Measurements from ENCODE around the gene AREG.
"Not testable (repeated sequence)": the region's sequence is repeated elsewhere in the genome, so short reads cannot be mapped to it uniquely, and the experiment has no call there.

The AREG gene, protein sequence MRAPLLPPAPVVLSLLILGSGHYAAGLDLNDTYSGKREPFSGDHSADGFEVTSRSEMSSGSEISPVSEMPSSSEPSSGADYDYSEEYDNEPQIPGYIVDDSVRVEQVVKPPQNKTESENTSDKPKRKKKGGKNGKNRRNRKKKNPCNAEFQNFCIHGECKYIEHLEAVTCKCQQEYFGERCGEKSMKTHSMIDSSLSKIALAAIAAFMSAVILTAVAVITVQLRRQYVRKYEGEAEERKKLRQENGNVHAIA

DNA sequence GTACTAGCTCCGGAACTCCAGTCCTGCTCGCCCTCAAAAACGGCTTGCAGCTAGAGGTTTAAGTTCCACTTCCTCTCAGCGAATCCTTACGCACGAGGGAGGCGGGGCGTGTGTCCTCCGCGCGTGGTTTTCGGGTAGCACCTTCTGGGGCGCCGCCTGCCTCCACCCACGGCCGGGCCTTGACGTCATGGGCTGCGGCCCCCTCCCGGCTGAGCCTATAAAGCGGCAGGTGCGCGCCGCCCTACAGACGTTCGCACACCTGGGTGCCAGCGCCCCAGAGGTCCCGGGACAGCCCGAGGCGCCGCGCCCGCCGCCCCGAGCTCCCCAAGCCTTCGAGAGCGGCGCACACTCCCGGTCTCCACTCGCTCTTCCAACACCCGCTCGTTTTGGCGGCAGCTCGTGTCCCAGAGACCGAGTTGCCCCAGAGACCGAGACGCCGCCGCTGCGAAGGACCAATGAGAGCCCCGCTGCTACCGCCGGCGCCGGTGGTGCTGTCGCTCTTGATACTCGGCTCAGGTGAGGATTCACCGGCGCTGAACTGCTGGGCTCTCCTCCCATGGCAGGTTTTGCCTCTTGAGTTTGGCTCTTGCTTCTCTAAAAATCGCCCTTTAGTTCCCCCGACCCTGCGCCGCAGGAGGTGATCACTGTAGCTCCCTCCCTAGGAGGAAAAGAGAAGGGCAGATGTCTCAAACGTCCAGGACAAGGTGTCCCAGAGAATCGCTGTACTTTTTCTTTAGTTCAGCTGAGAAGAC, at the start of gene AREG:
Gene AREG, plus strand, starts transcription at position 246 of the 752 bp plus-strand sequence. Its CDS starts 210 bp downstream, at position 456.
- no peak for DNase-seq (ENCODE audit: low read depth)

DNA sequence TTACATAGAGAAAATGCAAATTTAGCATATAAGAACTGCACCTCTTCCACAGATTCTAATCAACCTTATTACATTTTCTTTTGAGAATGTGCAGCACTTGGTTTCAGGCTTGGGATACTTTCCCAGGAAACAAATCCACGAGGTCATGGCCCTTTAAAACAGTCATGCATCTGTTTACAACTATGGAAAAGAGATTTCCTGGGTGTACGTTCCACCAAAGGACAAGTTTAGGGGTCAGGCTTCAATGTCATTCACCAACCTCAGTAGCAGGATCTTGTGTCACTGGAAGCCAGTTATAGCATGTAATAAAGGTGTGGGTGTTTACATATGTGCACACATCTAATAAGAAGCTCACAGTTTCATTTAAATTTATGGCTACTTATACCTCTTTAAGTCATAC, 49.3 kb upstream of the AREG start:
- DNase-seq (ENCODE audit: low read depth), result no peak

DNA sequence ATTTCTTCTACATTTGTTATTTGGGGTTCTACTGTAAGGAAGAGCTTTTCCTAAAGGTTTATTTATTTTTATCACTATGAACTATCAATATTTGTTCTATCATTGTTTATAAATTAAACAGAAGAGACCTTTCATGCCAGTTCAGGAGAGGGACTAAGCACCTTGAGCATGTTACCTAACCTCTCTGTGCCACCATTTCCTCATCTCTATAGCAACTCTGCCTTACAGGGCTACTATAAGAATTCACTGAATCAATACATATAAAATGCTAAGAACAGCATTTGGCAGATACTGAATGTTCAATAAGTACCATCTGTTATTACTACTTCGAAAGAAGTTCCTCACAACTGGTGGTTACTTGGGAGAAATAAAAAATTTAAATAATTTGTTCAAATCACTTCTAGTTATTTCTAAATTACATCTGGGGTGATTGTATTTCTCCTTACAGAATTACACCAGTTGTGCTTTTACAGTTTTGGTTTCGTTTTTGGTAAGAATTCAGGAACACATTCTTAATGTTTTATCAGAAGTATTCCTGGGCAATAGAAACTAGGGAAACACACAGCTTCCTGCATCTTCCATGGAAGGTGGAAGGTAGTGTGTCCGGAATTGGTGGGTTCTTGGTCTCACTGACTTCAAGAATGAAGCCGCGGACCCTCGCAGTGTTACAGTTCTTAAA, 47.0 kb upstream of the AREG start:
- DNase-seq (ENCODE audit: low read depth), result no peak

DNA sequence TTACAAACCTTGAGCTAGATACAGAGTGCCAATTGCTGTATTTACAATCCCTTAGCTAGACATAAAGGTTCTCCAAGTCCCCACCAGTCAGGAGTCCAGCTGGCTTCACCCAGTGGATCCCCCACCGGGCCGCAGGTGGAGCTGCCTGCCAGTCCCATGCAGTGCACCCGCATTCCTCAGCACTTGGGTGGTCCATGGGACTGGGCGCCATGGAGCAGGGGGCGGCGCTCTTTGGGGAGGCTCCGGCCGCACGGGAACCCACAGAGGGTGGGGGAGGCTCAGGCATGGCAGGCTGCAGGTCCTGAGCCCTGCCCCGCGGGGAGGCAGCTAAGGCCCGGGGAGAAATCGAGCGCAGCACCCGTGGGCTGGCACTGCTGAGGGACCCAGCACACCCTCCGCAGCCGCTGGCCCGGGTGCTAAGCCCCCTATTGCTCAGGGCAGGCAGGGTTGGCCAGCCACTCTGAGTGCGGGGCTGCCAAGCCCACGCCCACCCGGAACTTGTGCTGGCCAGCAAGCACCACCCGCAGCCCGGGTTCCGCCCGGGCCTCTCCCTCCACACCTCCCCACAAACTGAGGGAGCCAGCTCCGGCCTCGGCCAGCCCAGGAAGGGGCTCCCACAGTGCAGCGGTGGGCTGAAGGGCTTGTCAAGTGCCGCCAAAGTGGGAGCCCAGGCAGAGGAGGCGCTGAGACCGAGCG, 45.9 kb upstream of the AREG start:
- DNase-seq (ENCODE audit: low read depth), result not testable (repeated sequence)

DNA sequence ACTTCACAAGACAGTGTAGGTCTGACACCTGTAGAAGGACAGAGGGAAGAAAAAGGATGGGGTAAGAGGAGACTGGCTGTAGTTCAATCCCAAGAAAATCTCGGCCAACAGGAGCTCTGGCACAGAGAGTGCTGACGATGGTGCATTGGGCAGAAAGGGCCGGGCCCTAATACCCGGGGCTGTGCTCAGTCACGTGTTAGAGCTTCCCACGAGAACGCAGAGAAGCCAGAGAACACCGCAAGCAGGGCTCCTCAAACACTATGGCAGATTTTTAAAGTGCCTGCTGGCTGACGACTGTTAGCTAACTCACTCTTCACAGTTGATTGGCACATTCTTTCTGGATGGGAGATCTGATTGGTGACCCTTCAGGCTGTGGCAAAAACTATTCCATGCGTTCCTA, 44.5 kb upstream of the AREG start:
- no peak for DNase-seq (ENCODE audit: low read depth)

DNA sequence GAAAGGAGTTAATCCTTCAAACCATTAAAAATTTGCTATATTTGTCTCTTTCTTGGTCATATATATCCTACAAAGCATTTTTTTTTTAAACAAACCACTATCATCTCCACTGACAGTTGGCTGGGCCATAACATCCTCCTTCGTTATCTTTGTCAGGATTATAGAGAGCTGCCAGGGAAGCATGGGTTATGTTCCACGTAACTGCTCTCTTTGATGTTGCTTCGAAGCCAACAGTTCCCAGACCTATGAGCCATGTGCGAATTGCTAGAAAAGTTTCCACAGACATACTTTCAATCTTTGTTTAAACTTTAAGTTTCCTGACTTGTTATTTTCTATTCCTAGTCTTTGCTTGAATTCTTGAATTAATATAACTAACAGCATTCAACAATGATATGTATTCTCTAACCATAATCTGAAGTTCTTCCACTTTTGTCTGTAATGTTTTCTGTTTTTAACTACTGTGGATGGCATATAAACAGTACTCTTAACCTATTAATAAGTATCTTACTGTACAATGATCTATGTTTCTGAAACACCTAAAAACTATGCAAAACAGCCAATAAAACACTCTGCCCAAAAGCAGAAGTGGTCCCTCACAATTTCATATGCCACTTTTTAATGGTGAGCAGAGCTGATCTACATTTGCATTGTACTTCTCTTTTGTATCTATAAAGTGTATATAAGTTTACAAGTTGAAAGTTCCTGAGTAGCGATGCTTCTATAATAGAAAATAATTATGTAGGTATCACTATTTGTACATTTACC, 42.1 kb upstream of the AREG start:
- DNase-seq (ENCODE audit: low read depth), result no peak

DNA sequence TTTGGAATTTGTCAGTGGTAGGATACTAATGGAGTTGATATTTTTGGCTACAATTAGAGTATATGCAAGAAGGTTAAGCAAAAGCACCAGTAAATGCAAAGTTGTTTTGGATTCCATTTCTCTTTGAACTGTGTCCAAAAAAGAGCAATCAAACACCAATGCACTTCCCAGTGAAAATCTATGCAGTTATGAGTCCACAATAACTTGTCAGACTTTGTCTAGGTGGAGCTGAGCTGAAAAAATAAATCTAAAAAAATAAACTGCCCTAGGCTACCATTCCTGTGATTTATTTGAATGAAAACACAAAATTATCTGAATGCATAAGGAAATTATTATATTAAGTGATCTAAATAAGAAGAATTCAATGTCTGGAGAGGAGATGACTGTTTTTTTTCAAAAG, 37.0 kb upstream of the AREG start:
- no peak for DNase-seq (ENCODE audit: low read depth)

DNA sequence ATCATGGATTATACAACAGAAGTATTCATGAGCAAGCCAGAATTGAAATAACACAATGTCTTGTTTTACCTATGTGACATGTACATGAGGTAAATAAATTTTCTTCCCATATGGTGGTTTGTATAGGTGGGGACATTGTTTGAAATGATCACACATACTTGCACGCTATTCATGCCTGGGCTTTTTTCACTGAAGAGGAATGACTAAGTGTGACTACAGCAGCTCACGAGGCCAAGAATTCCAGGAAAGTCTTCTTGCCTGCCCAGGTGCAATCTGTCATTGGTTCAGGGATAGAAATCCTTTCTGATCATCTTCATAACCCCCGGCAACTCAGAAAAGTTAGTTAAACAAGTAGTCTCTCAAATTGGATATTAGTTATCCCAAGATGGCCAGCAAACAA, 36.3 kb upstream of the AREG start:
- DNase-seq (ENCODE audit: low read depth), result no peak

DNA sequence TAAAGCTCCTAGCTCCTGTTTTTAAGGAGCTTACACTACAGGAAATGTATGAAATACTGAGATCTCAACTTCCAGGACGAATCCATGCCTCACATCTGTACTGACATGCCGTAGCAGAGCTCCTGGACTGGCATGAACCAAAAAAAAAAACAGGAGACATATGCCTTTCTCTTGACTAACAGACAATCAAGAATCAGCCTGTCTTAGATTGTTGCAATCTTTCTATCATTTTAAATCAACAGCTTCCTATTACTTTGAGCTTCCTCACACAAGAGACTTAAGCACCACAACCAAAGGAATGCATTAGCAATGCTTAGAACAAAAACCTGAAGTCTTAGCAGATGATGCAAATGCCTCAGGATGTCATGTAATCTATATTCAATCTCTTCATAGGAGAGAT, 34.7 kb upstream of the AREG start:
- DNase-seq (ENCODE audit: low read depth), result no peak

DNA sequence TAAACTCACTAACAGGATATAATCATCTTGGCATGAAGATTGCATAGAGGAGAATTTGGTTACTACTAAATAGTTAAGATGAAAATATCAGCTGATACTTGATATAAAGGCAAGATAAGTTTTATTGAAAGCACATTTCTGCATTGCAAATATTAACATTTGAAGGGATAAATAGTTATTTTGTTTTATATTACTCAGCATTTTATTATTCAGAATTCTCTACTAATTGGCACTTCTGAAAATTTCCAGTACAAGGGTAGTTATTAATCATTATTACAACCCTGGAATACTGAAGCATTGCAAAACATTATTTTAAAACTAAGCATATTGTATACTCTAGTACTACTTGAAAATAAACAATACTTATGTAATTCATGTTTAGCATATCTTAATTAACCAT, 32.7 kb upstream of the AREG start:
- DNase-seq (ENCODE audit: low read depth), result no peak

DNA sequence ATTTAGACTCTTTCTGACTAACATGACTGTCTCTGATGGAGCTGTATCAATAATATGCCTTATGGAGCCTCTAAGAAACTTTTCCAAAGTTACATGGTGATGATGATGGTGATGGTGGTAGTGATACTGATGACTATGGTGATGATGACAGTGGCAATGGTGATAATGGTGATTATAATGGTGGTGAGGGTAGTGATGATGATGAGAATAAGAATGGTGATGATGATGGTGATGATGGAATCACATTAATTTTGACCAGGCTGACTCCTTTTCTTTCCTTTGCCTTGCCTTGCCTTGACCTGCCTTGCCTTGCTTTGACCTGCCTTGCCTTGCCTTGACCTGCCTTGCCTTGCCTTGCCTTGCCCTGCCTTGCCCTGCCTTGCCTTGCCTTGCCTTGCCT, 31.7 kb upstream of the AREG start:
- DNase-seq (ENCODE audit: low read depth), result no peak

DNA sequence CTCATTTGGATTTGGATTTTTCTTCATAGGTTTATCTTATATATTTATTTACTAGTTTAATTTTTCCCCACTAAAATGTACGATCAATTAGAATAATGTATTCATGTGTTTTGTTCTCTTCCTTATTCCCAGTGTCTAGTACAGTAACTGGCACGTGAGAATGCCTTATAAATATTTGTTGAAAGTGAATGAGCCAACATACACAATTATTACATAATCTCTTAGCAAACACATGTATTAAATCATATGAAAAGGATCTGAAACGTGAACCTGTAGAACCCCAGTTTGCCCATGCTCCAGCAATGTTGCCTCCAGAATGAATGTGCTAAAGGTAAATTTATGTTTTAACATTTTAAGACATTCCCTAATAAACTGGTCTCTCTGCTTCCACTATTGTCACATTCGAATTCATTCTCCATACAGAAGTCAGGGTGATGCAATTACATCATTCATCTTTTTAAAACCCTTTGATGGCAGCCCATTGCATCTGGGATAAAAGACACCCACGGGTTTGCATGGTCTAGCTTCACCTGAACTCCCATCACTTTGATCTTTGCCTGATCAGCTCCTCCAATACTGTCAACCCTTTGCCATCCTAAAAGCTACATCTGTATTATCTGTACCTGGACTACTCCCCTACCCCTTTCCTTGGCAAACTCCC, 30.7 kb upstream of the AREG start:
- DNase-seq (ENCODE audit: low read depth), result no peak

DNA sequence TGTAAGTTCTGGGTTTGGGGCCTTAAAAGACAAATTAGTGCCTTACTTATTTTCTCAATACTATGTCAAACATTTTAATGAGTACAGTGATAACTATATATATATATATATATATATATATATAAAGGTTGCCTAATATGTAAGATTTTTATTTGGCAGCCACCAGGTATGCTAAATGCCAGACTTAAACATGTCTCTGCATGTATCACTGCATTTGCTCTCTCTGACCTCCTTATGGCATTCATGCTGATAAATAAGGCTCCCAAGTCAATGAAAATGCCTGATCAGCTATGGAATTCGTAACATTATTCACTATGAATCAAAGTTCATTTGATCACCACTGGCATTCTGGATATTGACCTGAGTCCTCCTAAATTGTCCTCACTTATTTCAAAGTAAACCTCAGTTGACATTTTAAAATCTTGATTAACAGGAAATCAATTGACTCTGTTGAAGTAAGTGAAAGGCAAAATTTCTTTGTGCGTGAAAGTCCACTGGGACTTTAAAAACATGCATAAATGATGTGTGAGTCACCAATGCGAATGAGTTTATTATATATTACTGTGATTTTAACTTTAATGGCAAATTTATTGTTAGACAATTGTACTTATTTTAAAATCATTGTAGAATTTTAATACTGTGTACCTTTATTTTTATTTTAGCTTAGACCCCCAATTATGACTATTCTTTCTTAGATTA, 29.2 kb upstream of the AREG start:
- DNase-seq (ENCODE audit: low read depth), result no peak

DNA sequence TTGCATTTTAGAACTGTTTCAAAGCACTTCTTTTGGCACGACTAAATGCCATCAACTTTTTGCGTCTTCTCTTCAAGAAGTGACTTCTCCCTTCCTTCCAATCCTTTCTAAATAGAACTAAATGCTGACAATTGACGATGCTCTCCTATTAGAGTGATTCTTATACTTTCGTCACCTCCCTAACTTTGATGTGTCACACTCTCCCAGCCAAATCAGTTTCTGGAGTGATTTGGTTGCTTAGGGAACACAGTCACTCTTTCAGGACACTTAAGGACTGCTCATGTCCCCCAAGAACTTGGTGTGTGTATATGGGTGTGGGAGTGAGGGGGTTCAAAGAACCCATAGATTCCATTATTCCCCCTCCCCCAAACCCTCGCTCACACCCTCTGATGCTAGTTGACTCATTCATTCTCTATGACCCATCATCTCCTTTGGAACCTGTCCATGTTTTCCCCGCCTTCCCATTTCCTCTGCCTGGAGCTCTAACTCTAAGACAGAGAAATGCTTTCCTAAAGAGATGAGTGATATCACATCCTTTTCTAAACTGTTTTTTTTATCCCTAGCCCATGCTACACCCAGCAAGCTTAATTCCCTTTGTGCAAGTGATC, 26.8 kb upstream of the AREG start:
- DNase-seq (ENCODE audit: low read depth), result peak; percentile 67

DNA sequence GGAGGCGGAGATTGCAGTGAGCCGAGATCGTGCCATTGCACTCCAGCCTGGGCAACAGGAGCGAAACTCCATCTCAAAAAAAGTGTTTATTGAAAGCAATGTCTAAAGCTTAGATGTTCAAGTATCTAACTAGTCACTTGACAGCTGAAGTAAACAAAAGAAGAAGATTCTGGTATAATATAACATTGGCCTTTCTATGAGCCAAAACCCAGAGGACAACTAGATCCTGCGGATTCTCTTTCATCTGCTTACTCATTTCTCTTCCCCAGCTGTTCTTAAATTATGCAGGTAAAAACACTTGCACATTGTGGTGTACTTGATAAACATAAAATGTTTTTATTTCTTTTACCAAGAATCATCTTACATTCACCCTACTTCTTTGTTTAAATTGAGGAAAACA, 24.1 kb upstream of the AREG start:
- no peak for DNase-seq (ENCODE audit: low read depth)

DNA sequence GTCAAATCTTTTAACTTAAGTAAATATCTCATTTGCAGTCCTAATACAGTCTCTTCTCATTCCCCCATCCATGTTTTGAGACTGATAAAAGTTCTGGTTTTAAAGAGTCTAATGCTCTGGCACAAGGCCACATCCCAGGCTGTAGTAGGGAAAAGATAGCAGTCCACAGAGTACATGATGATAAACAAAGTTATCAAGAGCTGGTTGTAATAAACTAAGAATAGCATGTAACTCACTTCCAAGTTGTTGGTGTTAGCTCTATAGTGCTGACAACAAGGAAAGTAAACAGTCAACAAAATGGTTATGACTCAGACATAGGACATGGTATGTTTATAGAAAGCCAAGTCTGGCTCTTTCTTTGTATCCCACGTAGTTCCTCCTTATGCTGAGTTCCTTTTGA, 21.8 kb upstream of the AREG start:
- DNase-seq (ENCODE audit: low read depth), result no peak

DNA sequence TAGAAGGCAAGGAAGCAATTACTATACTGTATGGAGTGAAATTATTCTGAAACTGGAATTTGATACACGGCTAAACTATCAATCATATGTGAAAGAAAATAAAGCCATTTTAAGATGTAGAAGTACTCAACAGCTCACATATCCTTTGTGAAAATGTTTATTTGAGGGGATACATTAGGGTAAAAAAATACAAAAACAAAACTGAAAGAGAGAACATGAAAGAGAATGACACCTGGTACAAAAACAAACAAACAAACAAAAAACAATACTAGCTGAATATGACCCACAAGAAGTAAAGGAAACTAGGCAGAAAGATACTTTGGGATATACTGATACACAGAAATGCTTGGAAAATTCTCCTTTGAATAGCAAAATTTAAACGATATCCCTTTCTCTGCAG, 20.8 kb upstream of the AREG start:
- DNase-seq (ENCODE audit: low read depth), result no peak

DNA sequence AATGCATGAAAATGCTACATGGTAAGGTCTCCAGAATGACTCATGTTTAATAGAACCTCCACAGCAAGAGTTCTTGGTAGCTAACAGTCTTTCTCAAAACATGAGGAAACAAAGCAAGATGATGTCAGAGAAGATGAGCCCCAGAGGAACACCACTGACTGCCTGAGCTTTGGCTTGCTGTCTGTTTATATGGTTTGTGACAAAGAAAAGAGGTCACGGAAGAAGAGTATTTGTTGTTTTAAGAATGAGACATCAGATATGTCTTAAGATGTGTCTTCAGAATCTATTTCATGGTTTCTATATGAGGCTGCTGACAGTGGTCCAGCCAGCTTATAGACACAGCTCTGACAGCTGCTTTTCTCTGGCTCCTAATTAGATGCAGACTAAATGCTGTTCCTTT, 18.8 kb upstream of the AREG start:
- DNase-seq (ENCODE audit: low read depth), result peak; percentile 24

DNA sequence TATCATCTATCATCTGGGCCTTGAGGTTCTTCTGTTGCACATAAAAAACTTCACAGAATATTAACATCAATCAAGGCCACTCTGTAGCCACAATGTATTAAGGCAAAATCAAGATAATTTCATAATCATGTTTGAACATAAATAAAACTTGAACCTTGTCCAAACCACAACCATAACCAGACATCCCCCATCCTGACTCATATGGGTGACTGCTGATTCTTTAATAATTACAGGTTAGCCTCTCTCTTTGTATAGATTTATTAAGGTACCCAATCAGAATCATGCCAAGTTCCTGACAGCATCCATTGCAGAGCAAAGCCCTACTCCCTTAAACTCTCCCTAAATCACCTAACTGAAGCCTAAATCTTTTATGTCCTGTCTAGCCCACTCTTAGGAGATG, 16.7 kb upstream of the AREG start:
- no peak for DNase-seq (ENCODE audit: low read depth)

DNA sequence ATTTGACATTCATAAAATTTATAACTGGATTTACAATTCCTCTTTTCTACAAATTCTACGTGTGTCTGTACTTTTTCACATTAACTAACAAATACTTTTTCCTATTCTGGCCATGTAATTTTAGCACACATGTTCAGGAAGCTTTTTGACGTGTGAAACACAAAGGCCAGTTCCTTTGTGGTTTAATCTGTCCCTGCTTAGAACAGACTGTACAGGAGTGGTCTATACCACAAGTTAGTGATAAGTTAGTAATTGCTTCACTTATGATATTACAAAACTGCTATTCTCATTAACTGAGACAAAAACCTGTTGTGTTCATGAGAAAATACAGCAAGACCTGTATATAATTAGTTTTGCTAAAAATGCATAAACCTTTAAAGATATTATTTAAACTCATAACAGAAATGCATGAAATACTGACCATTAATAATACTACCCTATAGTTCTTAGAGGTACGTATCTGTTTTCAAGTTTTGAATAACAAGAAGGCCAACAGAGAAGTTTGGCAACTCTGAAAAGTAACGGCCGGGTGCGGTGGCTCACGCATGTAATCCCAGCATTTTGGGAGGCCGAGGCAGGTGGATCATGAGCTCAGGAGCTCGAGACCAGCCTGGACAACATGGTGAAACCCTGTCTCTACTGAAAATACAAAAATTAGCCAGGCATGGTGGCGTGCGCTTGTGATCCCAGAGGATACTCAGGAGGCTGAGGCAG, 13.7 kb upstream of the AREG start:
- no peak for DNase-seq (ENCODE audit: low read depth)

Measured in GM04504 (cell line).